ENCODE data around the gene TEX101. TPM values are rescaled to one million over a fixed set of nuclear protein-coding genes. Genes with fewer than 3 reads are reported as not detected.

TEX101 gene
- polyA plus RNA-seq, 1 donor from 2014 or later, result not detected

GRCh38 chr19:43406297-43406696 is 8.4 kb upstream of the TEX101 start:
- peaks cover 6% of the 10 kb centered on the region for H3K27me3 Mint-ChIP-seq
- H3K9me3 Mint-ChIP-seq, result peaks cover 0 to 10% (median 3%) of the 10 kb centered on the region in 3 donors
- H3K4me3 Mint-ChIP-seq, result no peak overlapping the region
- H3K36me3 Mint-ChIP-seq, result peaks cover 2% of the 10 kb centered on the region
- no peak overlapping the region for H3K27ac Mint-ChIP-seq
- H3K4me1 Mint-ChIP-seq, result no peaks in the 10 kb centered on the region

GRCh38 chr19:43407416-43408005 is 7.2 kb upstream of the TEX101 start:
- Mint-ChIP-seq H3K4me1 (no peaks in the 10 kb centered on the region), H3K27ac (no peak overlapping the region), H3K9me3 (peaks cover 0 to 14% (median 7%) of the 10 kb centered on the region in 3 donors), H3K36me3 (peaks cover 2% of the 10 kb centered on the region), H3K4me3 (no peak overlapping the region), H3K27me3 (peaks cover 5% of the 10 kb centered on the region)

DNA sequence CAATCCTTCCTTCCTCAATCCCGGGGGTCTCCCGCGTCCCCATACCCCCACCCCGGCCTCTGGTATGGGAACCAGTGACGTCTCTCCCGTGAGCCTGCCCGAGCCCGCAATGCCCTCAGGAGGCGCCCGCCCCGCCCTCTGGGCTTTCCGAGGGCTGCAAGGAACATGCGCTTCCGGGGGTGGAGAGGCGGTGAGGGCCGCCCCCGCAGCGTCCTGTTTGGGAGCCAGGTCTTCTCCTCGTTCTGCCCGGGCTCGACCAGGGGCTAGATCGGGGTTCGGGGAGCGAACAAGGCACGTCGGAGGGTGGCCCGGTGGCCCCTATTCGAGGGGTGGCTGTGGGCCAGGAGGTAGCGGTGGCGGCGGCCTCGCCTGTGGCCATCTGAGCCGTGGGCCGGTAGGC is 6.6 kb upstream of the TEX101 start:
- Mint-ChIP-seq H3K27me3 (peaks cover 5% of the 10 kb centered on the region), H3K27ac (no peak overlapping the region), H3K4me1 (no peaks in the 10 kb centered on the region), H3K4me3 (no peak overlapping the region), H3K36me3 (no peaks in the 10 kb centered on the region), H3K9me3 (peaks cover 0 to 18% (median 7%) of the 10 kb centered on the region in 3 donors)

GRCh38 chr19:43409415-43409814 is 5.3 kb upstream of the TEX101 start:
- no peak overlapping the region for H3K4me3 Mint-ChIP-seq
- H3K27ac Mint-ChIP-seq, result no peak overlapping the region
- H3K36me3 Mint-ChIP-seq, result peaks cover 2% of the 10 kb centered on the region
- peaks cover 0 to 19% (median 5%) of the 10 kb centered on the region in 3 donors for H3K9me3 Mint-ChIP-seq
- peaks cover 5% of the 10 kb centered on the region for H3K27me3 Mint-ChIP-seq
- H3K4me1 Mint-ChIP-seq, result no peaks in the 10 kb centered on the region

DNA sequence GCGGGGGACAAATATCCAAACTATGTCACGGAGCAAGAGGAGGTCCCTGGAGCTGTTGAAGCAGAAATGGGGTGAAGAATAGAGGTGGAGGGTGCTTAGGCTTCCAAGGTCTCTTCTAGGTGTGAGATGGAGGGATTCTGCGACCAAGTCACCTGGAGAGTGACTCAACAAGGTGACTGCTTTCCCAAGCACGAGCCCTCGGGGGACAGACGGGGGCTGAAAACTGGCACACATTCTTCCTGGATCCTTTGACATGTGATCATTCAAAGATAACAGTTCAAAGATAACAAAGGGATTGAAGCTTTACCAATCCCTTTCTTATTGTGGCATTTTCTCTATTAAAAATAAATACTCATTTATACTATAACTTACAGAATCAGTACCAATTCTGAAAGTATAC is 2.2 kb upstream of the TEX101 start:
- H3K4me1 Mint-ChIP-seq, result peaks cover 2 to 3% (median 2%) of the 10 kb centered on the region in 3 donors
- peaks cover 5% of the 10 kb centered on the region for H3K36me3 Mint-ChIP-seq
- peaks cover 3% of the 10 kb centered on the region for H3K27me3 Mint-ChIP-seq
- peak overlapping the region in 1 of 3 donors; percentile 46 for H3K27ac Mint-ChIP-seq
- H3K4me3 Mint-ChIP-seq, result no peak overlapping the region
- peaks cover 0 to 19% (median 8%) of the 10 kb centered on the region in 3 donors for H3K9me3 Mint-ChIP-seq

GRCh38 chr19:43416951-43417623 is 2.4 kb downstream of the TEX101 start:
- H3K4me1 Mint-ChIP-seq, result peaks cover 2 to 3% (median 3%) of the 10 kb centered on the region in 3 donors
- H3K27me3 Mint-ChIP-seq, result peaks cover 3% of the 10 kb centered on the region
- H3K9me3 Mint-ChIP-seq, result peaks cover 0 to 7% (median 5%) of the 10 kb centered on the region in 3 donors
- H3K4me3 Mint-ChIP-seq, result peak overlapping the region in 1 of 4 donors; percentile 2
- no peak overlapping the region for H3K27ac Mint-ChIP-seq
- H3K36me3 Mint-ChIP-seq, result peaks cover 6% of the 10 kb centered on the region

DNA sequence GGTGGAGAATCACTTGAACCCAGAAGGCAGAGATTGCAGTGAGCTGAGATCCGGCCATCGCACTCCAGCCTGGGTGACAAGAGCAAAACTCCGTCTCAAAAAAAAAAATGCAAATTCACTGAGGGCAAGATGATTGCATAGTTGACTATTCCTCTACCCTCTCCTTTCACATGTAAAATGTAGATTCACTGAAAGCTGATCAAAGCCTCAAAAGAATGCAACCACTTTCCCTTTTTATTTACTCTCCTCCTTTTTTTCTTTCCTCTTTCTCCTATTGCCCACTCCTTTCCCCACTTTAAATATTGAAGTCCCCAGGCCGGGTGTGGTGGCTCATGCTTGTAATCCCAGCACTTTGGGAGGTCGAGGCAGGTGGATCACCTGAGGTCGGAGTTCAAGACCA is 6.3 kb downstream of the TEX101 start:
- Mint-ChIP-seq H3K4me3 (no peak overlapping the region), H3K27ac (no peak overlapping the region), H3K27me3 (peaks cover 8% of the 10 kb centered on the region), H3K9me3 (peaks cover 0 to 3% (median 0%) of the 10 kb centered on the region in 3 donors), H3K4me1 (peaks cover 3 to 6% (median 6%) of the 10 kb centered on the region in 3 donors), H3K36me3 (peaks cover 4% of the 10 kb centered on the region)

- H3K36me3 Mint-ChIP-seq, result peaks cover 4% of the 10 kb centered on the region
- peaks cover 8% of the 10 kb centered on the region for H3K27me3 Mint-ChIP-seq
- no peak overlapping the region for H3K27ac Mint-ChIP-seq
- no peak overlapping the region for H3K4me3 Mint-ChIP-seq
- H3K9me3 Mint-ChIP-seq, result no peaks in the 10 kb centered on the region
- peaks cover 1 to 11% (median 6%) of the 10 kb centered on the region in 3 donors for H3K4me1 Mint-ChIP-seq
These were observed 7.5 kb downstream of the TEX101 start for GRCh38 chr19:43422000-43422688.

- H3K27me3 Mint-ChIP-seq, result peaks cover 8% of the 10 kb centered on the region
- H3K4me3 Mint-ChIP-seq, result no peak overlapping the region
- no peaks in the 10 kb centered on the region for H3K36me3 Mint-ChIP-seq
- H3K4me1 Mint-ChIP-seq, result peaks cover 0 to 8% (median 6%) of the 10 kb centered on the region in 3 donors
- H3K9me3 Mint-ChIP-seq, result no peaks in the 10 kb centered on the region
- H3K27ac Mint-ChIP-seq, result no peak overlapping the region
These were observed 8.0 kb downstream of the TEX101 start for GRCh38 chr19:43422689-43423066.

DNA sequence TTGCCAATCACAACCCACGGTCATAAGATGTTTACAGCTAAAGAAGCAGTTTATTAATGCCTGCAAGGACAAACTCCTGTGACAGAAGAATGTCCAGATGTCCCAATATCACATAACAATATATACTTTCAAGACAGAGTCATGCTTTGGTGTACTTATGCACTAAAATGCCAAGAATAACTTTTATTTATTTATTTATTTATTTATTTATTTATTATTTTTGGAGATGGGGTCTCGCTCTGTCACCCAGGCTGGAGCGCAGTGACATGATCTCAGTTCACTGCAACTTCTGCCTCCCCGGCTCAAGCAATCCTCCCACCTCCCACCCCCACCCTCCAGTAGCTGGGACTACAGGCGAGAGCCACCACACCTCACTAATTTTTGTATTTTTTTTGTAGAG is 9.1 kb downstream of the TEX101 start:
- H3K27me3 Mint-ChIP-seq, result peaks cover 7% of the 10 kb centered on the region
- no peak overlapping the region for H3K27ac Mint-ChIP-seq

GRCh38 chr19:43425567-43426392 is 11.1 kb downstream of the TEX101 start:
- no peak overlapping the region for H3K4me3 Mint-ChIP-seq
- no peaks in the 10 kb centered on the region for H3K9me3 Mint-ChIP-seq
- peak overlapping the region in 1 of 3 donors; percentile 35 for H3K27ac Mint-ChIP-seq
- peaks cover 5% of the 10 kb centered on the region for H3K27me3 Mint-ChIP-seq
- peaks cover 0 to 24% (median 9%) of the 10 kb centered on the region in 3 donors for H3K4me1 Mint-ChIP-seq
- H3K36me3 Mint-ChIP-seq, result no peaks in the 10 kb centered on the region

More for the DNA sequence above, 9.1 kb downstream of the TEX101 start:
- H3K9me3 Mint-ChIP-seq, result no peaks in the 10 kb centered on the region
- peaks cover 0 to 11% (median 6%) of the 10 kb centered on the region in 3 donors for H3K4me1 Mint-ChIP-seq
- no peak overlapping the region for H3K4me3 Mint-ChIP-seq
- H3K36me3 Mint-ChIP-seq, result no peaks in the 10 kb centered on the region

GRCh38 chr19:43429395-43429794 is 14.7 kb downstream of the TEX101 start:
- Mint-ChIP-seq H3K27ac (no peak overlapping the region), H3K27me3 (no peaks in the 10 kb centered on the region), H3K4me3 (peak overlapping the region in 1 of 4 donors; percentile 71), H3K36me3 (no peaks in the 10 kb centered on the region), H3K9me3 (no peaks in the 10 kb centered on the region), H3K4me1 (peaks cover 9 to 33% (median 15%) of the 10 kb centered on the region in 3 donors)

DNA sequence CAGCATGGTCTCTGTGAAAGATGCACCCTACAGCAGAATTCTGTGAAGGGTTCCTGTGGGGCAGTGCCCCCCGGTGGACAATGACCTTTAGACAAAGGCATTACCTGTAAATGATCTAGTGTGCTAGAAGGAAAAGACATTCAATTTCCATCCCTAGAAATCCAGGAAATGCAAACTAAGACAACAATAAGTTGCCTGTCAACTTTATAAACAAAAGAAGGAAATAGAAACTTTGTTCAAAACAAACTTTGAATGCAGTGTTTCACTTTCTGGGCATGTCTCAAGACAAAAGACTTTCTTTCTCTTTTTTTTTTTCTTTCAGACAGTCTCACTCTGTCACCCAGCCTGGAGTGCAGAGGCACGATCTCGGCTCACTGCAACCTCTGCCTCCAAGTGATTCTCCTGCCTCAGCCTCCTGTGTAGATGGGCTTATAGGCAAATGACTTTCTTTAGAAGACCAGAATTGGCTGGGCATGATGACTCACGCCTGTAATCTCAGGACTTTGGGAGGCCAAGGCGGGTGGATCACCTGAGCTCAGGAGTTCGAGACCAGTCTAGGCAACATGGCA is 15.5 kb downstream of the TEX101 start:
- H3K9me3 Mint-ChIP-seq, result no peaks in the 10 kb centered on the region
- H3K4me1 Mint-ChIP-seq, result peaks cover 9 to 33% (median 15%) of the 10 kb centered on the region in 3 donors
- H3K27me3 Mint-ChIP-seq, result no peaks in the 10 kb centered on the region
- H3K4me3 Mint-ChIP-seq, result peak overlapping the region in 1 of 4 donors; percentile 37
- H3K27ac Mint-ChIP-seq, result no peak overlapping the region
- no peaks in the 10 kb centered on the region for H3K36me3 Mint-ChIP-seq

- peaks cover 2% of the 10 kb centered on the region for H3K36me3 Mint-ChIP-seq
- H3K4me3 Mint-ChIP-seq, result no peak overlapping the region
- peaks cover 13 to 33% (median 13%) of the 10 kb centered on the region in 3 donors for H3K4me1 Mint-ChIP-seq
- H3K9me3 Mint-ChIP-seq, result no peaks in the 10 kb centered on the region
- no peaks in the 10 kb centered on the region for H3K27me3 Mint-ChIP-seq
- H3K27ac Mint-ChIP-seq, result peak overlapping the region in 2 of 3 donors; percentile 7 to 23
These were observed 16.3 kb downstream of the TEX101 start for GRCh38 chr19:43430976-43431375.

Measured in IgD-negative memory B cell (primary cell).